ENCODE data around the gene LCP2.

LCP2 gene

DNA sequence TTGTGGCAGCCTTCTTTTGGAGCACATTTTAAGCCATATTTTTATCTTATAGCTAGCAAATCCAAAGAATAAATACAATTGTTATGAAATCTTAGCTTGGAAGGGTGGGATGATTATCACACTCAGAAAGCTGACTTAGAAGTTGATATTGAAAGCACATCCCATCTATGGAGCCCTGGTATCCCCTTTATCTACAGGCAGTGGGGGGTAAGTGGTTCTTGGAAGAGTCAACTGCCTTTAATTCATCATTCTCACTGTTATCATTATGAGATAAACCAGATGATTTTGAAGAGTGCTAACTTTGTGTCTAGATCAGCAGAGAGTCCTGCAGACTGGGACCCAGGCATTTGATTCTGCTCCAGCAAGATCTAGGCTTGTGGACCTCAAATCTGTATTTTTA is 3.0 kb downstream of the LCP2 start:
- no peak for DNase-seq

- DNase-seq = no peak
Observed at GRCh38 chr5:170294057-170294456, 3.5 kb downstream of the LCP2 start.

DNA sequence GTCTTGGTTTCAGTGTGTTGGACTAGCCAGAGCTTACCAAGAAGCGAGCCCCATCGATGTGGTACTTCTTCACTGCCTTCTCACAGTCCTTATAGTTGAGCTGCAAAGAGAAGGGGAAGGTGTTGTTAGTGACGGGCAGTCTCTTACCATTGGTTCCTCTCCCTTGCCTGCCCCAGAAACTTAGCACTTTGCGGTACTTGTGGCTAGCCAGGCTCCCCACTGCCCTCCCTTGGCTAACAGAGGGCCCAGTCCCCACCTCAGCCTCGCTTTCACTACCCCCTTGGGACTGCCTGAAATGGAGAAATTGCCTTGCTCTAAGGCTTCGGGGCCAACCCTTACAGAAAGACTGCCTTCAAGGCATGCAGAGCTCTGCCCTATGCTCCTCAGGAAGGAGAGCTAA is 4.3 kb downstream of the LCP2 start:
- DNase-seq = peak in 1 of 2 experiments; percentile 36

GRCh38 chr5:170292179-170293104 is 5.1 kb downstream of the LCP2 start:
- no peak for DNase-seq

- no peak for DNase-seq
Observed at GRCh38 chr5:170290498-170290897, 7.1 kb downstream of the LCP2 start.

DNA sequence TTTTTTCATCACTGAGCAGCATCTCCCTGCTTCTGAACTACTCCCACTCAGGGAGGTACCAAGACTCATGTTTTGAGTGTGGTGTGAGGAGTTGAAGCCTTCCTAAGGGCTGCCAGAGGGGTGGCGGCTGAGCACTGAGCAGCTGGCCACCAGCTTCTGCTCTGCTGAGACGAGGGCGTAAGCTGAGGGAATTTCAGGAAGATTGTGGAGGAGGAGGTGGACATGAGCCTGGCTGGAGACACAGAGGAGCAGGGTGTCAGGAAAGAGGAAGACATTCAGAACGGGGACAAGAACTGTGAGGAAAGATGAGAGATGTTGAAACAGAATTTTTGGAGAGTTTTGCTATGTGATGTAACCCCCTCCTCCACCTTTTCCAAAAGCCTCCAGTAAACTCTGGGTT is 7.8 kb downstream of the LCP2 start:
- DNase-seq = no peak

DNA sequence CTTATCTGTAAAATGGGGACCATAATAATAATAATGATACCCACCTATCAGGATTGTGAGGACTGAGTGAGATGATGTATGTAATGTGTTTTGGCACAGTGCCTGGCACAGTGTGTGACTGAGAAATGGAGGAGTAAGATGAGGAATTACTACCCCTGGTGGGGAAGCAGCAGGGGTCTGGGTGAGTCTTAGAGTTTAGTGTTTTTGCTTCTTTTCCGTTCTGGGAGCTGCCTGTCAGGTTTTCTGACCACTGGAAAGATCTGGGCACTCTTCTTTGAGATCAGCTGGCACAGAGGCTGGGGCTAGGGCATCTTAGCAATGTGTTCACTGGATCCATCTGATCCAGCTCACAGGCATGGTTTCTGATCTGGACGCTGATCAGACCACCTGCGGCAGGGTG is 8.5 kb downstream of the LCP2 start:
- DNase-seq = no peak

DNA sequence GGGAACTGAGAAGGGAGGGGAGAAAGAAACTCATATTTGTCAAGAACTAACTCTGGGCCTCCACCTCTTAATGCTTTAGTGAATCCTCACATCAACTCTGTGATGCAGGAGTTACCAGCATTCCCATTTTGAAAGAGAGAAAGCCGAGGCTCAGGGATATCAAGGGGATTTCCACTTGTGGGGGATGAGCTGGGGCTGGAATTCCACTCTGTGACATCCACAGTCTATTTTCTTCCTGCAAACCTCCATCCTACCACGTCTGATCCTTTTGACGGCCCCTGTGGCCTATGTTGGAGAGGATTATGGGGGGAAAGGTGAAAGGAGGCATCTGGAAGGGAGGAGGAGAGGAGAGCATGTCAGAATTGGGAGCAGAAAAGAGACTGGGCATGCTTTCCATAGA is 9.0 kb downstream of the LCP2 start:
- DNase-seq = no peak

- DNase-seq = no peak
Observed at GRCh38 chr5:170288151-170288550, 9.4 kb downstream of the LCP2 start.

DNA sequence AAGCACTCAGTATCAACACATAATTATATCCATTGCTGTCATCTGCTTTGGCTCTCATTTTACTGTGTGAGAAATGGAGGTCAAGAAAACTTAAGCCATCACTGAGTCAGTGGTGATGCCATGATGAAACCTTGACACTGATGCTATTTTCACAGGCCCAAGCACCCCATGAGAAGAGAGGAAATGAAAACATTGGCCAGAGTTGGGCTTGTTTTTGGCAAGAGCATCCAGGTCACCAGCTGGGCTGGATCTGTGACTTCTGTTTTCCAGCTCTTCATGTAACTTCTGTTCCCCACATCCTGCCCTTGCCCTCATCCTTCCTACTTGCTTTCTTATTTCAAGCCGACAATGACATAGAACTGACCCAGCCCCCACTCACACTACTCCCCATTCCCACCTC is 10.0 kb downstream of the LCP2 start:
- no peak for DNase-seq

DNA sequence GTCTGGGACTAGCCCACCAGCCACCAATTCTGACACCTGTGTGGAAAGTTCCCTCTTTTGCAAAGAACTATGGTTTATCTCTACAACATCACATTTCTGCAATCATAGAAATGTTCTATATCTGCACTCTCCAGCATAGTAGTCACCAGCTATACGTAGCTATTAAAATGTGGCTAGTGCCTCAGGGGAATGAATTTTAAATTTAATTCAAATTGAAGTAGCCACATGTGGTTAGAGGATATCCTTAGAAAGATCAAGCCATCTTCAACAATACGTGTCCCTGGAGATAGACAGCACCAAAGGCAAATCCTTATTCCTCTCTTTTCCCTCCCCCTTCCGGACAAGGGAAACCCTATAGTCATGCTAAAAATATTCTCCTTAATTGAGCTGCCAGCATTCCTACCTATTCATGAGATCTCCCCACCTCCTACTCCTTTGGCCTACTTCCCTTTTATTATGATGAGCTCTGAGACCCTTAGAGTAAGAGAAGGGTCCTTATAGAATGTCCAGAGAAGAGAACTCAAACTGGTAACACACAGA is 11.1 kb downstream of the LCP2 start:
- DNase-seq = no peak

DNA sequence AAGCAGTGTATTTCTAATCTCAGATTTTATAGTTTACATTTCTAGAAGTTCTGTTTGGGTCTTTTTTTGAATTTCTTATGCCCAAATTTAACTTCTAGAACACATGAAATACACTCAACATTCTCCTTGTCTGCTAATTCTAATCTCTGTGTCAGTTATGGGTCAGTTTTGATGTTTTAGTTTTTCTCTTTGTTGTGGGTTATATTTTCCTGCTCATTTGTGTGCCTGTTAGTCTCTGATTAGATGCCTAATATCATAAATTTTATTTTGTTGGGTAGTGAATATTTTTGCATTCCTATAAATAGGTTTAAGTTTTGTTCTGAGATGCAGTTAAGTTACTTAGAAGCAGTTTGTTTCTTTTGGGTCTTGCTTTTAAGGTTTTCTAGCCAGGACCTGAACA is 12.4 kb downstream of the LCP2 start:
- DNase-seq = no peak

- no peak for DNase-seq
Observed at GRCh38 chr5:170284231-170284630, 13.3 kb downstream of the LCP2 start.

DNA sequence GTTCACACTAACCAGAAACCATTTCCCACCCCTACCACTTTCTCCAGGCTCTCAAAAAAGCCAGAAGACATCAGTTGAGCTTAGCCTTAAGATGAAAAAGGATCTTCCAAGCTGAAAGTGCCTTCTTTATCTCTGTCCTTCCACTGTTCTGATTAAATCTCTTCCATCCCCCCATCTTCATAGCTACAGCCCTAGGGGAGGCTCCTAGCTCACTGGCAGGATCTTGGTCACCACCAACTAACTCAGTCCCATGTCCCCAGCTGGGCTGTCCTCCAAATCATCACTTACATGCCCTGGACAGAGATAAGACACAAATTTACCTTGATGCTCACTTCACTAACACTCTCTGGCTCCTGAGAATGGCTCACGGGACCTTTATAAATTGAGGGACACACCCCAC is 14.3 kb downstream of the LCP2 start:
- DNase-seq = no peak

DNA sequence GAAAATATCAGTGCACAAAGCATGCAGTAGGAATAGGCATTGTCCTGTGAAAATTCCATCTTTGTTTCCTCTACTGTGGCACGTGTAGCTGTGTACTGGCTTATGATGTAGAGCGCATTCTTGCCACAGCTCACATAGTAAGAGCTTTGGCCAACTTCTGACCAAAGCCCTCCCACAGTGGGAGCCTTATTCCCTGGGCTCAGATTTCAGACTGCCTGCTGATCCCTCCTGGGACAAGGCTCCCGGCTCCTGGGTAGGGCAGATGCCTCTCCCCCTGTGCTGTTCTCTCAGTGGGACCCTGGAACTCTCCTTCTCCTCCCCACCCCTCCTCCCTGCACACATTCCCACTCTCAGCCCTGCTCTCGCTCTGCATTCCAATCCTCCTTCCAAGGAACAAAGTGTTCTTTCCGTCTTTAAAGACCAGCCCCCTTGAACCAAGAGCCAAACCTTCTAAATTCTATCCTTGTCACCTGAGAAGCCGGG is 17.5 kb downstream of the LCP2 start:
- no peak for DNase-seq

- DNase-seq = no peak
Observed at GRCh38 chr5:170279459-170279817, 18.1 kb downstream of the LCP2 start.

DNA sequence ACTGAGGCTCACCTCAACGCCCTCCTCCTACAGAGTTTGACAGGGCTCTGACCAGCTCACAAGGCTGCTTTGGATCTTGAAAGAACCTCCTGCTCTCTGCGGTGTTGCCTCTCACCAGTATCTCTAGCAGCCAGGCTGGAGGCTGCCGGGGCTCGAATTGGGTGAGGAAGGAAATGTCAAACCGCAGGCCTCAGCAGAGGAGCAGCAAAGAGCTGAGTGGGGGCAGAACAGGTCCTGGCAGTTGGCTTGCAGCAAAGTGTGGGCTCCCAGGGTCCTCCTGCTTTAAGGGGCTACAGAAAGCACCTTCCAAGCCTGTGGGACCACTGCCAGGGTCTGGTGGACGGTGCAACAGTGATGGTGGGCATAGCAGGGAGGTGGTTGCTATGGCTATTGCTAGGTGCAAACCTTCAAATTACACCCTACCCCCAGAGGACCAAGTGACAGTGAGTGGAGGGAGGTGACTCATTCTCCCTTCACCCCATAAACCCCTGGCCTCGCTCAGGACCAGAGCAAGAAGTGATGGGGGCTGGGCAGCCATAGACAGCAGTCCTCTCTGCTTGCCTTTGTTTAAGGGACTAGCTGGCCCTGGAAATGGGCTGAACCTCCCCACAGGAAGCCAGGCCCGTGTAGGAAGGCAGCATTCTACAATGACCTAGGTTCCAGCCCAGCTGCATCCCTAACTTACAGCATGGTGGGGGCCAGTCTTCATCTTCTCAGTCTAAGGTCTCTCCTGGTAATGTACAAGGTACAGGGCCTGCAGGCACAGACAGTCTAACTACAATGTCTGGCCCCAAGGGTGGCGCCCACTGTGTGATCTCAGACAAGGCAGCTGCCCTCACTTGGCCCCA is 18.7 kb downstream of the LCP2 start:
- DNase-seq = peak; percentile 63 to 83

DNA sequence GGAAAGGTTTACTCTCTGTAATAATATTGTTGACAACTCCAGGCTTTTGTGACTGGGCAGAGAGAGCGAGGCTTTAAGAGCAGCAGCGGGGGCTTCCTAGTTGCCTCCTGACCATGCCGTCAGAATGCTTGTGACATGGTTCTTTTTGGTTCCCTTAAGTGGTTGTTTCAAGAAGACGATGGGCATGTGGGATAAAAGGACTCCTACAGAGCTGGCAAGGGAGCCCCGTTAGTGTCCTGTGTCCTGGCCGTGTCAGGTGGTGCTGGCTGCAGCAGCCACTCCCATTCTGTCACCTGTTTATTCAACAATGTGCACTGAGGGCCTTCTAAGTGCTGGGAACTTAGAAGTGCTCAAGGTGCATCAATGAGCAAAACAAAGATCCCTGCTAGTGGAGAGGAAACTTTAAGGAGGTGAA is 19.7 kb downstream of the LCP2 start:
- DNase-seq = no peak

DNA sequence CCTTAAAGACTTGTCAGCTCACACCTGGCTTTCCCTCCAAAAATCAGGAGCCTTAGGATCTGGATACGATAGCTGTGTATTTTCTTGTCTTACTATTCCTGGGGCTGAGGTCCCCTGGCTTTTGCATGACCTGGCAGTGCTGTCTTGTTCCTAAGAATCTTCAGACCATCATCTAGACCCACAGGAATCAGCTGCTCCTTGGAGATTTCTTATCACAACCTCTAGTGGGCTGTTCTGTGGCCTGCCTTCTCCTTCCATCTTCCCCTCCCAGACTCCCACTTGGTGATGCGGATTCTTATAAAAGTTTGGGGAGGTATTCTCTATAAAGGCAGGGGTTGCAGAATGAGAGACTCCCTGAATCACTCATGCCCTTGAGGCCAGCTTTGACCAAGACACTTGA is 21.4 kb downstream of the LCP2 start:
- no peak for DNase-seq

GRCh38 chr5:170275376-170275994 is 22.1 kb downstream of the LCP2 start:
- no peak for DNase-seq

DNA sequence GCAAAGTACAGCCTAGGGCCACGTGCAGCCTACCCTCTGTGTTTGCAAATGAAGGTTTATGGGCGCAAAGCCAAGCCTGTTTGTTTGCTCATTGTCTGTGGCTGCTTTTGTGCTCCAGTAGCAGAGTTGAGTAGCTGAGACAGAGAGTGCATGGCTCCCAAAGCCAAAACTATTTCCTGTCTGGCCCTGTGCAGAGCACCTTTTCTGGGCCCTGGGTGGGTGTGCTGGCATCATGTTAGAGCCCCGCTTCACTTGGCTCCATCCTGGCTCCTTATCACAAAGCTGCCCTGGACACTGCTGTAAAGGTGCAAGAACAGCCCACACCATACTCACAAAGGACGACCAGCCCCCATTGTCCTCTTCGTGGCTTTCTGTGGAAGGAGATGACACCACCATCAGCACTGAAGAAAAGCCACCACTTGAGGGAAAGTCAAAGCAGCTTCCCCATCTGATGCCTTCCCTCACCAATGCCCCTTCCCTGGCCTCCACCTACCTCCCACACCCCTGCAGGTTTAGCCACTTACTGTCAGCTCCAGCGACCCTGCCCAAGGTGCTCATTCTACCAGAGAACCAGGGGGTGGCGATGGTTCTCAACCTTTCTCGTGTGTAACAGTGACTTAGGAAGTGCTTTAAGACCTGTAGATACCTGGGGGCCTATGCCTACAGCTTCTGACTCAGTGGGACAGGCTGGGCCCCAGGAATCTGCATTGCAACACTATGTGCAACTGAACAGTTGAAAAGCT is 23.4 kb downstream of the LCP2 start:
- DNase-seq = peak; percentile 53 to 56

DNA sequence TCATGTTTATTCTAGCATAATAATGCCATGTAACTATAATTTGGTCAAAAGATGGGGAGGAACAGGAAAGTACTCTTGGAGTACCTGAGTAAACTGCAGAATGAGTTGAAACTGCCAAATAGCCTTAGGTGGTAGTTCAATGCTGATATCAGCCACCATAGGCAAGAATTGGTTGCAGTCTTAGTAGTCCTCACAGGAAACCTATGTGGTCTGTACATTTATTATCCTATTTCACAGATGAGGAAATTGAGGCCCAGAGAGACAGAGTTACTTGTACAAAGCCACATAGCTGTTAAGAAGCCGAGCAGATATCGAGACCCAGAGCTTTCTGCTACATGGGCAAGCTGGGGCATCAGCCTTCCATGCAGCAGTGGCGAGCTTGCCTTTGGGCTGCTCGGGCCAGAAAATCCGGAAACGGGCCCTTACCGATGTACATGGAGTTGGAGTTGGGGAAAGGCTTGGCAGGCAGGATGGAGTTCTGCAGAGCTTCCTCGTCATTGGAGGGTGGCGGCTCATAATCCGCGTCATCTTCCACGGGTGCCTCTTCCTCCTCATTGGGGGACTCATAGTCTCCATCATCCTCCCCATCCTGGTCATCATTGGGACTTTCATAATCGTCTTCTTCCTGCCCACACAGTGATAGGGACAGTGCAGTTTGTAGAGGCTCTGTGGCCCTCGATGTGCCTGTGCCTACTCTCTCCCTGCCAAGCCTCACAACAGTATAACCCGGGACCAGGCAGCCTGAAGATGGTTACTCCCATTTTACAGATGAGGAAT is 27.1 kb downstream of the LCP2 start:
- DNase-seq = no peak
